Liver (tissue), 9 donors: ENCODE results near the gene CHDH. TPM values are rescaled to one million over a fixed set of nuclear protein-coding genes. Genes with fewer than 3 reads are reported as not detected.

ENCODE experiments used
- DNase-seq: peaks from one replicate; pipeline ENCODE4 v3.0.0-alpha.2; 2017; ENCODE audit warnings: low spot score
- H3K27ac ChIP-seq, 2 donors: one replicate each; pipeline ENCODE4 v1.7.0; 2013; ENCODE audit warnings: inconsistent platforms in 2 of 2, low read length in 2 of 2, control low read depth in 1 of 2, low read depth in 1 of 2, mild to moderate bottlenecking in 1 of 2
- H3K27me3 ChIP-seq, 4 donors: one replicate each; pipeline versions ENCODE4 v1.6.1 to v1.7.0; 2013; ENCODE audit warnings: low read length in 3 of 4, inconsistent platforms in 1 of 4, mild to moderate bottlenecking in 1 of 4, moderate library complexity in 1 of 4; ENCODE audit not compliant: control insufficient read depth in 4 of 4, insufficient read depth in 4 of 4
- H3K36me3 ChIP-seq, 4 donors: one replicate each; pipeline versions ENCODE4 v1.6.1 to v1.7.0; 2013; ENCODE audit warnings: low read length in 3 of 4, mild to moderate bottlenecking in 3 of 4, low read depth in 1 of 4, moderate library complexity in 1 of 4; ENCODE audit not compliant: control insufficient read depth in 4 of 4, insufficient read depth in 3 of 4
- H3K4me1 ChIP-seq, 4 donors: one replicate each; pipeline versions ENCODE4 v1.6.1 to v1.7.0; 2013; ENCODE audit warnings: low read length in 3 of 4, mild to moderate bottlenecking in 3 of 4, moderate library complexity in 1 of 4; ENCODE audit not compliant: control insufficient read depth in 4 of 4, insufficient read depth in 4 of 4
- H3K4me3 ChIP-seq, 3 donors: one replicate each; pipeline versions ENCODE4 v1.6.1 to v1.7.0; 2013; ENCODE audit warnings: low read length in 3 of 3, control low read depth in 1 of 3, low read depth in 1 of 3, mild to moderate bottlenecking in 1 of 3
- H3K9ac ChIP-seq, 2 donors: one replicate each; pipeline ENCODE4 v1.7.0; 2013; ENCODE audit warnings: low read length in 2 of 2, mild to moderate bottlenecking in 2 of 2, moderate library complexity in 2 of 2, control low read depth in 1 of 2, low read depth in 1 of 2
- H3K9me3 ChIP-seq, 4 donors: one replicate each; pipeline versions ENCODE4 v1.6.1 to v1.7.0; 2013; ENCODE audit warnings: low read length in 3 of 4; ENCODE audit not compliant: control insufficient read depth in 4 of 4
- ATF3 ChIP-seq: IDR thresholded peaks from 2 replicates; pipeline ENCODE4 v1.6.1; 2016; ENCODE audit warnings: antibody characterized with exemption
- CTCF ChIP-seq: fragments of 150-350 bp; IDR thresholded peaks from 2 replicates; pipeline ENCODE4 v1.5.1; 2017; ENCODE audit warnings: improper control_type of control experiment, low read depth, low read length; ENCODE audit not compliant: missing input control
- EGR1 ChIP-seq, 2 donors: IDR thresholded peaks; 2 replicates each; pipeline ENCODE4 v1.6.1; 2016 to 2018; ENCODE audit warnings: antibody characterized with exemption in 2 of 2, low read depth in 2 of 2
- FOXA1 ChIP-seq: IDR thresholded peaks from 2 replicates; pipeline ENCODE4 v1.6.1; 2016; ENCODE audit warnings: antibody characterized with exemption
- FOXA2 ChIP-seq: IDR thresholded peaks from 2 replicates; pipeline ENCODE4 v1.6.1; 2016; ENCODE audit warnings: antibody characterized with exemption
- GABPA ChIP-seq, 2 donors: IDR thresholded peaks in 1 of 2; conservative IDR thresholded peaks in 1 of 2; 2 replicates each; pipeline ENCODE4 v1.6.1; 2016; ENCODE audit warnings: antibody characterized with exemption in 2 of 2, mild to moderate bottlenecking in 1 of 2, moderate library complexity in 1 of 2
- HNF4A ChIP-seq, 2 donors: conservative IDR thresholded peaks; 2 replicates each; pipeline ENCODE4 v1.6.1; 2016; ENCODE audit warnings: antibody characterized with exemption in 2 of 2, mild to moderate bottlenecking in 2 of 2
- HNF4G ChIP-seq: IDR thresholded peaks from 2 replicates; pipeline ENCODE4 v1.6.1; 2016; ENCODE audit warnings: antibody characterized with exemption
- MAX ChIP-seq: IDR thresholded peaks from 2 replicates; pipeline ENCODE4 v1.6.1; 2016; ENCODE audit warnings: antibody characterized with exemption
- NR2F2 ChIP-seq: IDR thresholded peaks from 2 replicates; pipeline ENCODE4 v1.6.1; 2016; ENCODE audit warnings: antibody characterized with exemption
- RAD21 ChIP-seq, 2 donors: IDR thresholded peaks; 2 replicates each; pipeline ENCODE4 v1.6.1; 2016; ENCODE audit warnings: antibody characterized with exemption in 2 of 2, mild to moderate bottlenecking in 2 of 2
- REST ChIP-seq: IDR thresholded peaks from 2 replicates; pipeline ENCODE4 v1.6.1; 2016; ENCODE audit warnings: antibody characterized with exemption, mild to moderate bottlenecking
- RXRA ChIP-seq, 2 donors: IDR thresholded peaks; 2 replicates each; pipeline ENCODE4 v1.6.1; 2017 to 2018; ENCODE audit warnings: antibody characterized with exemption in 2 of 2, mild to moderate bottlenecking in 1 of 2
- SP1 ChIP-seq: IDR thresholded peaks from 2 replicates; pipeline ENCODE4 v1.6.1; 2018; ENCODE audit warnings: antibody characterized with exemption, mild to moderate bottlenecking
- TAF1 ChIP-seq: conservative IDR thresholded peaks from 2 replicates; pipeline ENCODE4 v1.6.1; 2016; ENCODE audit warnings: antibody characterized with exemption, mild to moderate bottlenecking
- YY1 ChIP-seq: IDR thresholded peaks from 2 replicates; pipeline ENCODE4 v1.6.1; 2016; ENCODE audit warnings: antibody characterized with exemption, mild to moderate bottlenecking
- ZBTB33 ChIP-seq: IDR thresholded peaks from 2 replicates; pipeline ENCODE4 v1.6.1; 2016; ENCODE audit warnings: antibody characterized with exemption
- WGBS: extraction: QIAGEN DNeasy Blood & Tissue Kit; methylation state at CpG from one replicate; pipeline ENCODE4 v1.1.7; 2013; 5-methylcytosine and 5-hydroxymethylcytosine counted together
- polyA plus RNA-seq, 2 donors: library from polyadenylated mRNA; stranded (reverse) in 1 of 2; unstranded in 1 of 2; fragments of 200-250 nt in 1 of 2; fragments of >200 nt in 1 of 2; fragmentation: Nextera tagmentation in 1 of 2; extraction: Ambion mirVana in 1 of 2; gene quantifications; one replicate each; pipeline versions ENCODE4 v1.2.1 to v1.2.3, GENCODE V29; 2013 to 2015
- total RNA-seq, 2 donors: library from RNA; depleted of rRNA; stranded (reverse); fragments of >200 nt; gene quantifications; one replicate each; pipeline ENCODE4 v1.2.3, GENCODE V29; 2014
- donor health status: healthy.
- donor health status: healthy.
- donor health status: healthy.
- donor health status: healthy.
- donor health status: healthy.

CHDH gene
- total and polyA plus RNA-seq, 4 donors = 9.1 to 34.0 (median 21.2) TPM

GRCh38 chr3:53794597-53794996, 51.6 kb downstream of the CHDH start:
- Histone ChIP-seq H3K9ac (no peak overlapping the region), H3K27ac (no peak overlapping the region), H3K4me3 (no peak overlapping the region), H3K36me3 (no peaks in the 10 kb centered on the region), H3K27me3 (no peaks in the 10 kb centered on the region), H3K9me3 (no peaks in the 10 kb centered on the region), H3K4me1 (no peaks in the 10 kb centered on the region)
- no peak for DNase-seq
- TF ChIP-seq CTCF = no peak
- TF ChIP-seq MAX = no peak
- no peak for TF ChIP-seq FOXA2
- no peak for TF ChIP-seq SP1
- TF ChIP-seq FOXA1 = no peak
- no peak for TF ChIP-seq RAD21 (IDR thresholded peaks at IDR 0.05)
- TF ChIP-seq TAF1 = no peak
- TF ChIP-seq GABPA (IDR thresholded peaks at IDR 0.05 in 1 of 2, conservative IDR thresholded peaks at IDR 0.05 in 1 of 2) = no peak
- TF ChIP-seq HNF4A (conservative IDR thresholded peaks at IDR 0.05) = no peak
- no peak for TF ChIP-seq ATF3
- no peak for TF ChIP-seq YY1
- TF ChIP-seq EGR1 (IDR thresholded peaks at IDR 0.05; ENCODE audit: low read depth in 2 of 2) = no peak
- TF ChIP-seq HNF4G = no peak
- no peak for TF ChIP-seq NR2F2
- TF ChIP-seq RXRA (IDR thresholded peaks at IDR 0.05) = no peak
- WGBS = 81% methylated on average over 3 of the region's 3 CpGs

GRCh38 chr3:53792866-53793265, 53.4 kb downstream of the CHDH start:
- no peak for DNase-seq
- TF ChIP-seq REST = no peak
- no peak for TF ChIP-seq MAX
- no peak for TF ChIP-seq EGR1 (IDR thresholded peaks at IDR 0.05; ENCODE audit: low read depth in 2 of 2)
- no peak for TF ChIP-seq ZBTB33
- no peak for TF ChIP-seq FOXA2
- no peak for TF ChIP-seq RAD21 (IDR thresholded peaks at IDR 0.05)
- no peak for TF ChIP-seq YY1
- no peaks in the 10 kb centered on the region for H3K4me1 ChIP-seq
- no peaks in the 10 kb centered on the region for H3K36me3 ChIP-seq
- no peaks in the 10 kb centered on the region for H3K9me3 ChIP-seq
- WGBS = 94% methylated on average over 3 of the region's 3 CpGs
- no peak overlapping the region for H3K9ac ChIP-seq
- H3K27me3 ChIP-seq = no peaks in the 10 kb centered on the region
- H3K27ac ChIP-seq = no peak overlapping the region
- no peak overlapping the region for H3K4me3 ChIP-seq
